ENCODE data around the gene CFAP77. TPM values are rescaled to one million over a fixed set of nuclear protein-coding genes. Genes with fewer than 3 reads are reported as not detected.

CFAP77 gene
- total and polyA plus RNA-seq, 2 of the 4 experiments (the other 2 are of a cell fraction): not detected

DNA sequence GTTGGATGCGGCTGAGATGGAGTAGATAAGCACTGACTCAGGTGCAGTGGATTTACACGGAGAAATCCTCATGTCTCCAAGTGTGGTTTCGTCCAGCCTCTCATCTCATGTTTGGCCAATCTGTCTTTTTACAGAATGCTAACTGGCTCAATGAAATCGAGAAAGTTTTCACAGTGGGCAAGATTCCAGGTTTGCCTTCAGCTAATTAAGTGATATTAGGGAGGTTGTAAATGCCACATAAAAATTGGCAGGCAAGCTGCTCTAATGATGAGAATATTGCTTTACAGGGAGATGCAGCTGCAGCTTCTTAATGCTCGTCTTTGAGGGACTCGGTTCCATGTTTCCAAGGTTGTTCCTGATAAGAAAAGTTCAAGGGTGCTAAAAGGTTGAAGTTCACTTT lies 196.1 kb downstream of the CFAP77 start:
- Histone ChIP-seq H2AK9ac (replicated peaks; ENCODE audit: low read depth, low read length, poor library complexity) (no peak overlapping the region), H3K9ac (ENCODE audit: low read depth, low read length) (no peak overlapping the region), H3K18ac (ENCODE audit: low read depth, low read length) (no peak overlapping the region), H2BK20ac (ENCODE audit: low read depth, low read length) (no peak overlapping the region), H3K4ac (ENCODE audit: low read depth, low read length) (no peak overlapping the region), H4K91ac (ENCODE audit: insufficient read depth, low read depth, low read length) (no peak overlapping the region), H3K27me3 (ENCODE audit: control insufficient read depth, insufficient read depth, low read length) (no peaks in the 10 kb centered on the region), H2BK15ac (ENCODE audit: low read depth, low read length) (no peak overlapping the region), H3K14ac (replicated peaks; ENCODE audit: low read depth, low read length) (no peak overlapping the region), H3K4me3 (ENCODE audit: insufficient read depth, low read depth, low read length) (no peak overlapping the region), H3K36me3 (ENCODE audit: control insufficient read depth, insufficient read depth, low read length) (peaks cover 22% of the 10 kb centered on the region), H2BK5ac (ENCODE audit: low read depth, low read length, poor library complexity, severe bottlenecking) (no peak overlapping the region), H4K8ac (ENCODE audit: low read depth in 2 of 2, low read length in 2 of 2) (no peak overlapping the region), H3K9me3 (ENCODE audit: control insufficient read depth, insufficient read depth, low read length) (no peaks in the 10 kb centered on the region), H2BK120ac (ENCODE audit: low read depth, low read length) (no peak overlapping the region), H3K4me1 (ENCODE audit: control insufficient read depth, insufficient read depth, low read length) (peaks cover 7% of the 10 kb centered on the region), H4K20me1 (ENCODE audit: insufficient read depth, low read length) (peaks cover 20% of the 10 kb centered on the region; the same call in 1 of the 2 replicates), H3K4me2 (ENCODE audit: low read depth, low read length) (no peak overlapping the region), H3K27ac (ENCODE audit: insufficient read depth, low read length) (no peak overlapping the region), H3K79me1 (ENCODE audit: low read depth in 1 of 2, low read length in 2 of 2) (peaks cover 0 to 6% of the 10 kb centered on the region in 2 experiments; a peak in 2 of 4 replicates), H4K5ac (ENCODE audit: low read depth, low read length) (no peak overlapping the region), H2AFZ (replicated peaks; ENCODE audit: low read length, poor library complexity) (no peak overlapping the region), H2AK5ac (ENCODE audit: low read depth, low read length) (no peak overlapping the region), H3K9me1 (ENCODE audit: insufficient read depth, low read length) (peaks cover 14% of the 10 kb centered on the region), H3K23ac (ENCODE audit: low read depth, low read length) (no peak overlapping the region), H3K56ac (ENCODE audit: extremely low read depth, insufficient read depth, low read length) (no peak overlapping the region)
- BruUV-seq (replicated peaks): no TSS peak
- ChIA-PET POLR2A (ENCODE audit: unreplicated experiment) (no interaction called here), CTCF (no interaction called here)
- no peak for TF ChIP-seq SMC3 (IDR thresholded peaks at IDR 0.05; ENCODE audit: low read depth, low read length)
- no peak for TF ChIP-seq RAD21 (IDR thresholded peaks at IDR 0.05; ENCODE audit: low read length)
- no peak for TF ChIP-seq RFX5 (IDR thresholded peaks at IDR 0.05; ENCODE audit: low read depth, low read length)
- TF ChIP-seq POLR2A (IDR thresholded peaks at IDR 0.05; ENCODE audit: low read depth, low read length): no peak
- TF ChIP-seq, protein P1, sequence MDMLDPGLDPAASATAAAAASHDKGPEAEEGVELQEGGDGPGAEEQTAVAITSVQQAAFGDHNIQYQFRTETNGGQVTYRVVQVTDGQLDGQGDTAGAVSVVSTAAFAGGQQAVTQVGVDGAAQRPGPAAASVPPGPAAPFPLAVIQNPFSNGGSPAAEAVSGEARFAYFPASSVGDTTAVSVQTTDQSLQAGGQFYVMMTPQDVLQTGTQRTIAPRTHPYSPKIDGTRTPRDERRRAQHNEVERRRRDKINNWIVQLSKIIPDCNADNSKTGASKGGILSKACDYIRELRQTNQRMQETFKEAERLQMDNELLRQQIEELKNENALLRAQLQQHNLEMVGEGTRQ (IDR thresholded peaks at IDR 0.05; ENCODE audit: low read depth, low read length): no peak
- no peak for TF ChIP-seq MAZ (IDR thresholded peaks at IDR 0.05; ENCODE audit: borderline replicate concordance, low read depth, low read length)
- TF ChIP-seq BHLHE40 (IDR thresholded peaks at IDR 0.05; ENCODE audit: low read depth, low read length): no peak
- TF ChIP-seq MXI1 (IDR thresholded peaks at IDR 0.05; ENCODE audit: borderline replicate concordance, low read depth, low read length): no peak
- TF ChIP-seq FOS (IDR thresholded peaks at IDR 0.05; ENCODE audit: low read depth, low read length): no peak
- TF ChIP-seq, protein P2, sequence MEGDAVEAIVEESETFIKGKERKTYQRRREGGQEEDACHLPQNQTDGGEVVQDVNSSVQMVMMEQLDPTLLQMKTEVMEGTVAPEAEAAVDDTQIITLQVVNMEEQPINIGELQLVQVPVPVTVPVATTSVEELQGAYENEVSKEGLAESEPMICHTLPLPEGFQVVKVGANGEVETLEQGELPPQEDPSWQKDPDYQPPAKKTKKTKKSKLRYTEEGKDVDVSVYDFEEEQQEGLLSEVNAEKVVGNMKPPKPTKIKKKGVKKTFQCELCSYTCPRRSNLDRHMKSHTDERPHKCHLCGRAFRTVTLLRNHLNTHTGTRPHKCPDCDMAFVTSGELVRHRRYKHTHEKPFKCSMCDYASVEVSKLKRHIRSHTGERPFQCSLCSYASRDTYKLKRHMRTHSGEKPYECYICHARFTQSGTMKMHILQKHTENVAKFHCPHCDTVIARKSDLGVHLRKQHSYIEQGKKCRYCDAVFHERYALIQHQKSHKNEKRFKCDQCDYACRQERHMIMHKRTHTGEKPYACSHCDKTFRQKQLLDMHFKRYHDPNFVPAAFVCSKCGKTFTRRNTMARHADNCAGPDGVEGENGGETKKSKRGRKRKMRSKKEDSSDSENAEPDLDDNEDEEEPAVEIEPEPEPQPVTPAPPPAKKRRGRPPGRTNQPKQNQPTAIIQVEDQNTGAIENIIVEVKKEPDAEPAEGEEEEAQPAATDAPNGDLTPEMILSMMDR (conservative IDR thresholded peaks at IDR 0.05; ENCODE audit: low read depth, low read length): no peak
- no peak for TF ChIP-seq MAFK (IDR thresholded peaks at IDR 0.05; ENCODE audit: low read depth, low read length)
- TF ChIP-seq RCOR1 (IDR thresholded peaks at IDR 0.05; ENCODE audit: insufficient replicate concordance, low read length): no peak
- WGBS, 2 experiments (ENCODE audit: extremely low coverage in 2 of 2, insufficient read length in 1 of 2): 68% methylated on average over 5 of the region's 6 CpGs; no CpG with 5 or more reads in 1 of the 2 experiments
- dilution Hi-C loops (cut with HindIII; ENCODE audit: low sequenced_read_pairs, unreplicated experiment) (no loop called here), intact Hi-C loops (cut with micrococcal nuclease) (no loop called here), in situ Hi-C loops (cut with MboI; ENCODE audit: low sequenced_read_pairs) (no loop called here)
- ATAC-seq (ENCODE audit: low read depth) (no peak), DNase-seq (no peak)
